Stimulated activated CD4-positive, alpha-beta T cell treated with anti-CD3 and anti-CD28 coated beads, Interleukin-12 subunit alpha, Interleukin-12 subunit beta, amount 100 ng/mL, for 4 hours (primary cell): Measurements from ENCODE around the gene MALAT1.
"Not testable (repeated sequence)": the region's sequence is repeated elsewhere in the genome, so short reads cannot be mapped to it uniquely, and the experiment has no call there.

ENCODE experiments used
- DNase-seq: peaks from one replicate; pipeline ENCODE4 v3.0.0-alpha.2; 2020

Gene MALAT1

DNA sequence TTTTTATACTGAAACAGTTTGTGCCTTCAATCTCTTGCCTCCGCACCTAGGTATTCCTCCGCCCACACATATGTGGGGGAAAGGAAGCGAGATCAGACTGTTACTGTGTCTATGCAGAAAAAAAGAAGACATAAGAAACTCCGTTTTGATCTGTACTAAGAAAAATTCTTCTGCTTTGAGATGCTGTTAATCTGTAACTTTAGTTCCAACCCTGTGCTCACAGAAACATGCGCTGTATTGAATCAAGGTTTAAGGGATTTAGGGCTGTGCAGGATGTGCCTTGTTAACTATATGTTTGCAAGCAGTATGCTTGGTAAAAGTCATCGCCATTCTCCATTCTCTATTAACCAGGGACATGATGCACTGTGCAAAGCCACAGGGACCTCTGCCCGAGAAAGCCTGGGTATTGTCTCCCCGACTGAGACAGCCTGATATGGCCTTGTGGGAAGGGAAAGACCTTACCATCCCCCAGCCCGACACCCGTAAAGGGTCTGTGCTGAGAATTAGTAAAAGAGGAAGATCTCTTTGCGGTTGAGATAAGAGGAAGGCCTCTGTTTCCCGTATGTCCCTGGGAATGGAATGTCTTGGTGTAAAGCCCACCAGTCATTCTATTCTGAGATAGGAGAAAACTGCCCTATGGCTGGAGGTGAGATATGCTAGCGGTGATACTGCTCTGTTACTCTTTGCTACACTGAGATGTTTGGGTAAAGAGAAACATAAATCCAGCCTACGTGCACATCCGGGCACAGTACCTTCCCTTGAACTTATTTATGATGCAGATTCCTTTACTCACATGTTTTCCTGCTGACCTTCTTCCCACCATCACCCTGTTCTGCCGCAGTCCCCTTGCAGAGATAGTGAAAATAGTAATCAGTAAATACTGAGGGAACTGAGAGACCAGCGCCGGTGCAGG lies 24.1 kb downstream of the MALAT1 start:
- DNase-seq, result not testable (repeated sequence)

DNA sequence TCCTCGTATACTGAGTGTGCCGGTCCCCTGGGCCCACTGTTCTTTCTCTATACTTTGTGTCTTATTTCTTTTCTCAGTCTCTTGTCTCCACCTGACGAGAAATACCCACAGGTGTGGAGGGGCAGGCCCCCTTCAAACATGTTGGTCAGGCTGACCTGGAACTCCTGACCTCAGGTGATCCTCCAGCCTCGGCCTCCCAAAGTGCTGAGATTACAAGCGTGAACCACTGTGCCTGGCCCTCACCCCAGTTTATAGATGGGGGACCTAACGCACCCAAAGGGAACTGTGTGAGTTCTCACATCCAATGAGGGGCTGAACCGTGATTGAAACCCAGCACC lies 24.8 kb downstream of the MALAT1 start:
- not testable (repeated sequence) for DNase-seq

DNA sequence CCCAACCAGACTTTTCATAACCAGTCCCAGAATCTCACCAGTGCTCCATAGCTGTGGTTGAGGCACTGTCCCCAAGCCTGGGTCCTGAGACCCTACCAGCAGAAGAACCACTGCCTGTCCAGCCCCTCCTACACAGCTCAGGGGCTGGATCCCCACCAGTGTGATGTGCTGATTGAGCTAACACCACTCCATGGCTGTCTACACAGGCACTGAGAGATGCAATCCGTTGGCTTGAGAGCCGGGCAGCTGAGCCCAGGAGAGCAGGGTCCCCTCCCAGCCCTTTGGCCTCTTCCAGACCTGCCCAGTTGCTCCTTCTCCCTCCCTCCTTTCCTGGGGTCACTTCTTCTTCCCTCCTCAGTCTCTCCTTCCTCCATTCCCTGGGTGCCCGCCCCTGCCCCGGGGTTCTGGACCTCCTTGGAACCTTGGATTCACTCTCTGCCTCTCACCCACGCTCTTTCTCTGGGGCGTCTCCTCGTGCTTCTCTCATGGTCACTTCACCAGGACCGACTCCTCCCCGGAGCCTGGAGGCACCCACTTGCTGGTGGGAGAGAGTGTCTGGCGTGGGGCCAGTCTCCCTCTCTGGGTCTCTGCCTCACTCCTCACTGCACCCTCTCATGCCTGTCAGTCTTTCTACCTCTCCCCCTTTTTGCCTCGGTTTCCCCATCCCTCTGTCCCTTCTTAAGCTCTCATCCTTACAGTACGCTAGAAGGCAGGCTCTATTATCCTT lies 25.3 kb downstream of the MALAT1 start:
- no peak for DNase-seq

DNA sequence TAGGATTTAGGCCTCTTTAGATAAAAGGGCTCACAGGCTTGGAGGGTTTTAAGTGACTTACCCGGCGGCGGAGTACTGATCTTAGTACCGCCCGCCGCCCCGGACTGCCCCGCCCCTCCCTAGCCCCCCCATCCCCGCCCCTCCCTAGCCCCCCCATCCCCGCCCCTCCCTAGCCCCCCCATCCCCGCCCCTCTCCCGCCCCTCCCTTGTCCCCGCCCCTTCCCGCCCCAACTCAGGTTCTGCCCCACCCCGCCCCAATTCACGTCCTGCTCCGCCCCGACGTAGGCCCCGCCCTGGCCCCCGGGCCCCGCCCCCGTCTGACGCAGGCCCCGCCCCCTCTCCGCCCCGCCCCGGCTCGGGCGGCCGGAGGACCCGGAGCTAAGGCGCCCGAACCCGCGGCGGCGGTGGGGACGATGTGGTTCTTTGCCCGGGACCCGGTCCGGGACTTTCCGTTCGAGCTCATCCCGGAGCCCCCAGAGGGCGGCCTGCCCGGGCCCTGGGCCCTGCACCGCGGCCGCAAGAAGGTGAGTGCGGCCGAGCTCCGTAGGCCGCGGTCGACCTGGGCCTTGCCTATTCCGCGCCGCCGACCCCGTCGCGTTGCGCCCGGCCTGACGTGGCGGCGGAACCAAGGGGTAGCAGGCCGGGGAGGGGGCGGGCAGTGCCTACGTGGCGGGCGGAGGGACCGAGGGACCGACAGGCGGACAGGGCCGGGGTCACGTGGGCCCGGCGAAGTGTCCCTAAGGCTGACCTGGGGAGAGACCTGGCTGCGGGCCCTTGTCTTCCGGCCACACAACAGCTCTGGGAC lies 26.1 kb downstream of the MALAT1 start, which contains the start of gene SCYL1:
SCYL1 (plus strand) TSS at position 343 of the 805 bp plus-strand sequence; CDS start at position 414, 71 bp downstream.
- DNase-seq, result peak; percentile 81

DNA sequence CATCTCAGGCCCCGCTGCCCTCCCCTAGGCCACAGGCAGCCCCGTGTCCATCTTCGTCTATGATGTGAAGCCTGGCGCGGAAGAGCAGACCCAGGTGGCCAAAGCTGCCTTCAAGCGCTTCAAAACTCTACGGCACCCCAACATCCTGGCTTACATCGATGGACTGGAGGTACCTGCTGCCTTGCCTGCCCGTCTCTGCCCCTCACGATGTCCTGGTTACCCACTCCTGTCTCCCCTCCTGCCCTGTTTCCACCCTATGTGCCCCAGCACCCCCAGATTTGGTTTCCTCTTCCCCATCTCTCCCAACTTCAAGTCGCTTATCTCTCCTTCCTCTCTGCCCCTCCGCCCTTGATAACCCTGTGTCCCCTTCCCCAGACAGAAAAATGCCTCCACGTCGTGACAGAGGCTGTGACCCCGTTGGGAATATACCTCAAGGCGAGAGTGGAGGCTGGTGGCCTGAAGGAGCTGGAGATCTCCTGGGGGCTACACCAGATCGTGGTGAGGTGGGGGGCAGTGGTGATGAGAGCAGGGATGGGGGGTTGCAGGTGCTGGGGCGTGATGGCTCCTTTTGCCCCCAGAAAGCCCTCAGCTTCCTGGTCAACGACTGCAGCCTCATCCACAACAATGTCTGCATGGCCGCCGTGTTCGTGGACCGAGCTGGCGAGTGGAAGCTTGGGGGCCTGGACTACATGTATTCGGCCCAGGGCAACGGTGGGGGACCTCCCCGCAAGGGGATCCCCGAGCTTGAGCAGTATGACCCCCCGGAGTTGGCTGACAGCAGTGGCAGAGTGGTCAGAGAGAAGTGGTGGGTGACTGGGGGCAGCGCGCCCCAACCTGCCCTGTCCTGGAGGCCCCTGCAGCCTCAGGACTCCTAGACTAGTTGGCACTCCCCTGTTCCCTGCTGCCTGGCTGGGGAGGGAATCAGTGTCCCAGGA lies 27.0 kb downstream of the MALAT1 start:
- DNase-seq, result no peak

DNA sequence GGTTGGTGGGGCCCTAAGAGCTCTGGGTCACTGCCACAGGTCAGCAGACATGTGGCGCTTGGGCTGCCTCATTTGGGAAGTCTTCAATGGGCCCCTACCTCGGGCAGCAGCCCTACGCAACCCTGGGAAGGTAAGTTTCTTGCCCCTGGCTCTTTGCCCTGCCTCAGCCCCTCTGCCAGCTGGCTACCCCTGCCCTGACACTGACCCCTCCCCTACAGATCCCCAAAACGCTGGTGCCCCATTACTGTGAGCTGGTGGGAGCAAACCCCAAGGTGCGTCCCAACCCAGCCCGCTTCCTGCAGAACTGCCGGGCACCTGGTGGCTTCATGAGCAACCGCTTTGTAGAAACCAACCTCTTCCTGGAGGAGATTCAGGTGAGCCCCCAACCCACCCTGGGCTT lies 27.9 kb downstream of the MALAT1 start:
- DNase-seq, result no peak

DNA sequence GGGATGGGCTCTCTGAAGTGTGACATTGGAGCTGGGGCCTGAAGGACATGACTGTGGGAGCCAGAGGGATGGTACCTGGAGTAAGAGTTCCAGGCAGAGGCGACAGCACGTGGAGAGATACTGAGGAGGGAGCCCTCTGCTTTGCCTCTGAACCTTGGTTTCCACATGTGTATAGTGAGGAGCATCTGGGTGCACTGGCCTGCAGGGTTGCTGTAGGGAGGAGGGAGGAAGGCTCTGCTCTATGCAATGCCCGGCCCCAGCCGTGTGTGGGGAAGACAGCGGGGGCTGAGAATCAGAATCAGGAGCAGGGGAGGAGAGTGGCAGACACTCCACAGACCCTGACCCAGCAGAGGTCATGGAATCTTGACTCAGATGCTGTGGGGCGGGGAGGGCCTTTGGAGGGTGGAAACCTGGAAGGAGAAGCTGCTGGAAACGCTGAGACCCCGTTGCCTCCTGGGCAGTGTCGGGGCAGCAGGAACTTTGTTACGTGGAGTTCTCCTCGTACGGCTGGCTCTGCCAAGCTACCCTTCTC lies 30.0 kb downstream of the MALAT1 start:
- DNase-seq, result no peak

DNA sequence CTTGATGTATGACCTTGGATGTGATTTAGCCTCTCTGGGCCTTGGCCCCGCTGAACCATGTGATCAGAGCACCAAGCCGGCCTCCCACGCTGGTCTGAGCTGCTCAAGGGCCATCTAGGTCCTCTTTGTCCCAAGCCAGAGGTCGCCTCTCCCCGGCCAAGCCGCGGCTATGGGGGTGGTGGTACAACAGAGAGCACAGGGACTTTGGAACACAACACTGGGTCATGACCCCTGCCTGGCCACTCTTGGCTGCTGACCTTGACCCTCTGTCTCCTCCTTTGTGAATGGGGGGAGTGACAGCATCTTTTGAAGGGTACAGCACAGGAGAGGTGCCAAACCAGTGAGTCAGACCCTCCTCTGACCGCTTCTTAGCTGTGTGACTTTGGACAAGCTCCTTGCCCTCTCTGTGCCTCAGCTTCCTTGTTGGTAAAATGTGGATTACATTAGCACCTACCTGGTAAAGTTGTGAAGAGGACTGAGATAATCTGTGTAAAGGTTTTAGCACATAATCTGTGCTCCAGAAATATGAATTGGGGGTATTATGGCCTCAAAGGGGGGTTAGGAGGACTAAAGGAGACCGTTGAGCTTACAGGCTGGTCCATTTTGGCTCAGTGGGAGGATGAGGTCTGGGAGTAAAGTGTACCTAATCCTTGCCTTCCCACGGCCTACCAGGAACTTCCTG lies 30.8 kb downstream of the MALAT1 start:
- no peak for DNase-seq

DNA sequence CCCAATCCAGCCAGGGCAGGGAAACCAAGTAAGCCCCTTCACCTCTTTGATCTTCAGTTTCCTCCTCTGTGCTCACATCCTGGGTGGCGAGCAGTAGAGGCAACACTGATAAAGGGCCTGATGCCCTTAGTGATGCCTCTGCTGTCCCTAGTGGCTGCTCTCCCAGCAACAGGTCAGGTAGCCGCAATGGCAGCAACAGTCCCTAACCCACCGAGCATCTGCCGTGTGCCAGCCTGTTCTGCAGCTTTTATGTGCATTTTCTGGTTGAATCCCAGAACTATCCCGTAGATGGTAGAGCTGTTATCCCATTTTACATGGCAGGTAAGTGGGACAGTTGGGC lies 31.3 kb downstream of the MALAT1 start:
- no peak for DNase-seq

DNA sequence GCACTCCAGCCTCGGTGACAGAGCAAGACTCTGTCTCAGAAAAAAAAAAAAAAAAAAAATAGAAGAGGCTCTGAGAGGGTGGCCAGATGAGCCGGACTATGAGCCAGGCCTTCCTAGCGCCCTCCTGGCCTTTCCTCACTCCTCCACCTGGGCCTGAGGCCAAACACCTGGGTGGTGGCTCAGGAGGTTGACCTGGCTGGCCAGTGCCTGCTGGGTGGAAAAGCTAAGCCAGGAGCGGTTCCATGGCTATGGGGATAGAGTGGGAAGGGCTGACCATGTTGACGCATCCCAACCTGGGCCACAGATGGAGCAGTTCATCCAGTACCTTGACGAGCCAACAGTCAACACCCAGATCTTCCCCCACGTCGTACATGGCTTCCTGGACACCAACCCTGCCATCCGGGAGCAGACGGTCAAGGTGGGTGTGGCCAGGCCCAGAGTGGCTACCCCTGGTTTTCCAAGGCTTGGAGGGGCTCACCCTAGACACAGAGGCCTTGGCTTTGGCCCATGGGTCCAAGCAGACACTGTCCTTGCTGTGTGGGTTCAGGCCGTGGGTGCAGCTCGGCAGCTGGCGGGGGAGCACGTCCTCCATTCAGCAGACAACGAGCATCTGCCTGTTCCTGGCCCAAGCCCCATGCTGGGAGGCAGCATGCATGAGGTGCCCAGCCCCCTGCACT lies 33.7 kb downstream of the MALAT1 start:
- no peak for DNase-seq

DNA sequence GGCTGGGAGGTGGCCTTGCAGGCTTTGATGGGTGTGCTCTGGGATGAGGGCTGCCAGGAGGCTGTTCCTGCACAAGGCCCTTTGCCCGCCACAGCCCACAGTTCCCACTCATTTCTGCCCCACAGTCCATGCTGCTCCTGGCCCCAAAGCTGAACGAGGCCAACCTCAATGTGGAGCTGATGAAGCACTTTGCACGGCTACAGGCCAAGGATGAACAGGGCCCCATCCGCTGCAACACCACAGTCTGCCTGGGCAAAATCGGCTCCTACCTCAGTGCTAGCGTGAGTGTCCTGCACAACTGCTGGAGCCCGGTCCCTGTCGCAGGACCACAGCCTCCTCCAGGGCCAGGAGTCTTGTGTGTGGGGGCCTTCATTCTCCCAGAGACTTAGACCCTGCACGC lies 36.3 kb downstream of the MALAT1 start:
- DNase-seq, result no peak

DNA sequence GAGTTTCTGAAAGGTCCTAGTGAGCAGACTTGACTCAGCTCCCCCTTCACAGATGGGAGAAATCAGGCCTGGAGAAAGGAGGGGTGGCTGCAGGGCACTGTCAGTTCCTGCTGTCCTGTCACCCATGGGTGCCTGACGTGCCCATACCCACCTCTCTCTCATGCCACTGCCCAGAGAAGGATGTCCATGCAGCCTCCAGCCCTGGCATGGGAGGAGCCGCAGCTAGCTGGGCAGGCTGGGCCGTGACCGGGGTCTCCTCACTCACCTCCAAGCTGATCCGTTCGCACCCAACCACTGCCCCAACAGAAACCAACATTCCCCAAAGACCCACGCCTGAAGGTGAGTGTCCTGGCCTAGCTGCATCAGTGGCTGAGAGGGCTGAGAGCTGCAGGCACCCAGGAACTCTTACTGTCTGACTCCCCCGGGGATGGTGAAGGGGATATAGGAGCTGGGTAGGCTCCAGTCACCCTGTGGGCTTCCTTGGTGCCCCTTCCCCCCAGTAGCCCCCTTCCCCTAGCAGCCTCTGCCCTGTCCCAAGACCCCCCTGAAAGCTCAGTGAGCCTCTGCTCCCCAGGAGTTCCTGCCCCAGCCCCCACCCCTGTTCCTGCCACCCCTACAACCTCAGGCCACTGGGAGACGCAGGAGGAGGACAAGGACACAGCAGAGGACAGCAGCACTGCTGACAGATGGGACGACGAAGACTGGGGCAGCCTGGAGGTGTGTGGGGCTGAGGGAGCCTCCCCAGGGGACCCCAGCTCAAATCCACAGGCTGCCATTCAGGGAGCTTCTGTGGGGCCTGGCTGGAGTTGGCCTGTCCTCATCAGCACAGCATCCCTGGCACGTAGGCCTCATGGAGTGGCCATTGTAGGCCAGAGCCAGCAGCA lies 37.8 kb downstream of the MALAT1 start:
- no peak for DNase-seq

DNA sequence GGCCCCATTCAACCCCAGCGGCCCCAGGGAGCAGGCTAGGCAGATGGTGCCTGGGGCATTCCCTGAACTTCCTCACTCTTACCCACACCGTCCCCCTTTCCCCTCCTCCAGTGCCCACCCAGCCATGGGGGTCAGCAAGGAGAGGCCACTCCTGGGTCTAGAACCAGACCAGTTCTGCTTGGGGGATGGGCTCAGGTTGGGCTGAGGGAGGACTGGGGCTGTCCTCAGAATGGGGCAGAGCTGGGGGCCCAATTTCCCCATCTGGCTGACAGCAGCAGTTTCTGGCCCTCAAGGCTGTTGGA lies 38.4 kb downstream of the MALAT1 start:
- DNase-seq, result no peak

DNA sequence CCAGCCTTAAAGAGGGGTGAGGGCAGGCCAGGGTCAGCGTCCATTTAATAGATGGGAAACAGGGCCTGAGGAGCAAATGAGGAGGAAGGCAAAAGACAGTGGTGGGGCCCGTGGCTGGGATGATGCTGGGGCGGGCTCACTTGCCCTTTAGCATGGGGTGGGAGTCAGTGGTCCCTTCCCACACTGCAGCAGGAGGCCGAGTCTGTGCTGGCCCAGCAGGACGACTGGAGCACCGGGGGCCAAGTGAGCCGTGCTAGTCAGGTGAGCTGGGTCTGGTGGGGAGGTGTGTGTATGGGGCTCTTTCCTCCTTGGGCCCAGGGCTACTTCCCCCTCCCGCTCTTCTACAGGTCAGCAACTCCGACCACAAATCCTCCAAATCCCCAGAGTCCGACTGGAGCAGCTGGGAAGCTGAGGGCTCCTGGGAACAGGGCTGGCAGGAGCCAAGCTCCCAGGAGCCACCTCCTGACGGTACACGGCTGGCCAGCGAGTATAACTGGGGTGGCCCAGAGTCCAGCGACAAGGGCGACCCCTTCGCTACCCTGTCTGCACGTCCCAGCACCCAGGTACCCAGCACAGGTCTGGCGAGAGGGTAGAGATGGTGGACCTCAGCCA lies 38.9 kb downstream of the MALAT1 start:
- DNase-seq, result no peak

DNA sequence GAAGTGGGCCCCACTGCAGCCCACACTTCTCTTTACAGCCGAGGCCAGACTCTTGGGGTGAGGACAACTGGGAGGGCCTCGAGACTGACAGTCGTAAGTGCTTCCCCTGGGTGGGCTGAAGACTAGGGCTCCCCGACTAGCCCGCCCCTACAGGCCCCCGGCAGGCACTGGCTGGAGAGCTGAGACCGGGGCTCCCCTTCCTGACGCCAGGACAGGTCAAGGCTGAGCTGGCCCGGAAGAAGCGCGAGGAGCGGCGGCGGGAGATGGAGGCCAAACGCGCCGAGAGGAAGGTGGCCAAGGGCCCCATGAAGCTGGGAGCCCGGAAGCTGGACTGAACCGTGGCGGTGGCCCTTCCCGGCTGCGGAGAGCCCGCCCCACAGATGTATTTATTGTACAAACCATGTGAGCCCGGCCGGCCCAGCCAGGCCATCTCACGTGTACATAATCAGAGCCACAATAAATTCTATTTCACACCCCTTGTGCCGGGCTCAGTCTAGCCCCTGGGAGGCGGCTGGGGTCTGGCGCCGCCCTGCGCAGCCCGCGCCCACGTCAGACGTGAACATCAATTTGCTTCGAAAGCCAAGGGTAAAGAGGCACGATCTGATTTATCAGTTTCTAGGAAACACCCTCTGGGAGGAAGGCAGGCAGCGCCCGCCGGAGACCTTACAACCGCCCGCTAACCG lies 39.5 kb downstream of the MALAT1 start:
- no peak for DNase-seq

DNA sequence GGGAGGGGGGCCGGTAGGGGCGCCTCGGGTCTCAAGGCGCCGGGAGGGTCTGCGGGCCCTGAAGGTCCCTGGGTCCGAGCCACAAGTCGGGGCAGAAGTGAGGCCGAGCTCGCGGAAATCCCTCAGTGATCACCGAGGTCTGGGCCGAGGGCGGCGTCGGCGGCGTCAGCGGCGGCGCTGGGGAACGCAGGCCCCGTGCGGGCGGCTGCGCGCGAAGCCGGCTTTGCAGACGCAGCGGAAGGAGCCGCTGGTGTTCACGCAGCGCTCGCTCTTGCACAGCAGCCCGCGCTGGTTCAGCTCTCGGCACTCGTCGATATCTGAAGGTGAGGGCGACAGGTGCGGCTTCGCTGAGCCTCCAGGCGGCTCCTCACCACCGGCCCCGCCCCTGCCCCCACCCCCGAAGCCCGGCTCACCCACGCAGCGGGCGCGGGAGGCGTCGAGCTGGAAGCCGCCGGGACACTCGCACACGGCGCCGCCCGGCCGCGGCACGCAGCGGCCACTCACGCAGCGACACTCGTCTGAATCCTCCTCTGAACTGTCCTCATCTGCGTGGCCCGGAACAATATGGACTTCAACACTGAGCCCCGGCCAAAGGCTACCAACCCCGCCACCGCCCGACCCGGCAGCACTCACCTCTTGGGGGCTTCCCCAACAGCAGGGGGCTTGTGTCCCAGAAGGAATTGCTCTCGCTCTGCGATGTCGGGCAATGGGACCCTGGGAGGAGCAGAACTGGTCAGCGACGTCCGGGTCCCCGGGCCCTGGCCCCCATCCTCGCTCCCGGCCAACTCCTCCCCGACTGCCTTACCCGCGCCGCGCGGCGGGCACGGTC lies 40.3 kb downstream of the MALAT1 start:
- no peak for DNase-seq

DNA sequence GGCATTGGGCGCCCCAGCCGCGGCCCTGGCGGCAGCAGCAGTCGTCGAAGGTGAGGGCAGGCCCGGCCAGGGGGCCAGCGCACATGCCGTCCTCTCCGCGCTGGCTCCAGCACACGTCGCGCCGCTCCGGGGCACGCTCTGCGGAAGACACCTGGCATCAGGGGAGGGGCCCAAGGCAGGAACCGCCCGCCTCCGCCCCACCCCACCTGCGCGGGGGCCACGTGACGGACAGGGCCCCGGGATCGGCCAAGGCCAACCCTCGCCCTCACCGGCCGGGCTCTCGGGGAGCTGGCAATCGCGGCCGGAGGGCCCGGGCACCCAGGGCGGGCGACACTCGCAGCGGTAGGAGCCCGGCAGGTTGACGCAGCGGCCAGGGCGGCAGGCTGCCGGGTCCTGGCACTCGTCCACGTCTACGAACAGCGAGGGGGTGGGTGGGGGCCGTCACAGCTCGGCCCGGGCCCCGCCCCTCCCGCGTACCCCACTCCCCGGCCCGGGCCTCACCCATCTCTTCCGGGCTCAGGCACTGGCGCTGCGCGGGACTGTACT lies 41.0 kb downstream of the MALAT1 start:
- no peak for DNase-seq
